Fibroblast of skin of left quadriceps (primary cell): ENCODE measurements around the gene MORN1.
"Not testable (repeated sequence)": the region's sequence is repeated elsewhere in the genome, so short reads cannot be mapped to it uniquely, and the experiment has no call there.

ENCODE experiments used
- DNase-seq, 2 experiments: peaks; one replicate each; pipeline ENCODE4 v3.0.0-alpha.2; 2013; ENCODE audit warnings: low read depth in 2 of 2

MORN1 gene

DNA sequence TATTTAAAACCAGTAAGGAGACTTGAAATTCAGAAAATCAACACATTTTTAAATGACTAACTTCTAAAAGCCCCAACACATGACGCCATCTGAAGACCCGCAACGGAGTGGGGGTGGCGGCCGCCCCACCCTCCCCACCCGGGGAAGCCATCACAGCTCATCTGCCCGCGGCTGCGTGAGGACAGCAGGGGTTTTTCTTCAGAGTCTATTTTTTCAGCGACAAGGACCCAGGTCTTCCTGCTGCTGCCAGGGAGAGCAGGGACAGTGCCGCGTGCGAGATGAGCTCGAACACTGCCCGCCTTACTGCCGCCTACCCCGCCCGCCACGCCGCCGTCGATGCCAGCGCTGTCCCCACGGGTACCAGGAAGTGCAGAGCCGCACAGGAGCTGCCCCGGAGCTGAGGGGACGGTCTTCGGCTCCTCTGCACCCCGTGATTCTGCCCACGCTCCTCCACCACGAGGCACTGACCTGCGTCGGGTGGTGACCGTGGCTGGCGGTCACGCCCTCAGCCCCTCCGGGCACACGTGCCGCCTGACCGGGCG is 84.2 kb downstream of the MORN1 start:
- no peak for DNase-seq

GRCh38 chr1:2306151-2306978 is 85.0 kb downstream of the MORN1 start:
- DNase-seq: no peak

- DNase-seq: no peak
Measured at GRCh38 chr1:2304921-2305681, 86.3 kb downstream of the MORN1 start.

GRCh38 chr1:2304282-2304681 is 87.1 kb downstream of the MORN1 start:
- no peak for DNase-seq

GRCh38 chr1:2303781-2304180 is 87.6 kb downstream of the MORN1 start:
- DNase-seq: no peak

DNA sequence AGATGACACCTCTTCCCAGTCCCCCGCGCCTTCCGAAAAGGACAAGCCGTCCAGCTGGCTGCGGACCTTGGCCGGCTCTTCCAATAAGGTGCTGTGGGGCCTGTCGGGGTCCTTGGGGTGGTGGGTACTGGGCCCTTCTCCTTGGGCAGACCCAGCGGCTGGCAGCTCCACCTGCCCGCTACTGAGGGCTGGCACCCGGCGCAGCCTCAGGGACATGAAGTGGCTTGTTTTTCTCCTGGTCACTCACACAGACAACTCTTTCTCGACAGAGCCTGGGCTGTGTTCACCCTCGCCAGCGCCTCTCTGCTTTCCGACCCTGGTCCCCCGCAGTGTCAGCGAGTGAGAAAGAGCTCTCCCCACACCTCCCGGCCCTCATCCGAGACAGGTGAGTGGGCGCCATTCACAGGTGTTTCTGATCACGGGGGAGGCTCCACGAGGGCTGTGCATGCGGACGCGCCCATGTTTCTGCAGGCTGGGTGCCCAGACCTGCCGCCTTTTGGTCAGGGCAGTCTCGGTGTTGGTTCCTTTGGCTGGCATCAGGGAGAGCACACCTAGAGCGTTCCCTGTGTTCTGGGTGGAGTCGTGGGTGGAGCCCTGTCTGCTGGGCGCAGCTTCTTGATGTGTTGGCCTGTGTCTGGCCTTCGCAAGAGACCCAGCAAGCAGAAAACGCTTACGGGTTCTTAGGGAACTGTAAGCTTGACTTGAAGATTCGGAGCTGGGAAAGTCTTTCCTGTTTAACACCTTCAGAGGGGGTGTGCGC is 88.2 kb downstream of the MORN1 start:
- no peak for DNase-seq

DNA sequence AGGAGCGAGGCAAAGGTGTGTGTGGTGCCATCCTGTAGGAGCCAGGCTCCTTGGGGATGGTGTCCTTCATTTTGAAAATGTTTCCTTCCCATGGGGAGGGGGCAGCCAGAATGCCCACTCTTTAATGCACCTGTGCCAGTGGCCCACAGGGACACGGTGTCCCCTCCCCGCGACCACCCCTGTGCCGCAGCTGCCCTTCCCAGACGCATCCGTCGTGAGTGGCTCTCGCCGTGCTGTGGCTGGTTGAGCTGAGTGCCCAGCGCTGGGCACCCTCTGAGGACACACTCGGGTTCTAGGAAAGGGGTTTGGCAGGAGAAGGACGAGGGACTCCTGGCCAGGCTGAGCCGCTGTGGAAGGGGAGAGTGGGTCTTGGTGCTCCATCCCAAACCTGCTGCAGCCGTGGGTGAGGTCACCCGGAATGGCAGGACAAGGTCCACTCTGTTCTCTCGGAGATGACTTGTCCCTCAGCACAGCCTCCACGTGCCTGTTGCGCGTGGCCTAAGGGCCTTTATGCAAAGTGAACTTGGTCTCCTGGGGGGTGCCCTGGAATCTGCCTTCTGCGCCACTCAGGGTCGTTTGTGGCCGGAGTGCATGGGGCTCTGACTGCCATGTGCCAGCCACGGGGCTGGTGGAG is 88.9 kb downstream of the MORN1 start:
- DNase-seq: no peak

- no peak for DNase-seq
Measured at GRCh38 chr1:2301607-2302291, 89.6 kb downstream of the MORN1 start.

DNA sequence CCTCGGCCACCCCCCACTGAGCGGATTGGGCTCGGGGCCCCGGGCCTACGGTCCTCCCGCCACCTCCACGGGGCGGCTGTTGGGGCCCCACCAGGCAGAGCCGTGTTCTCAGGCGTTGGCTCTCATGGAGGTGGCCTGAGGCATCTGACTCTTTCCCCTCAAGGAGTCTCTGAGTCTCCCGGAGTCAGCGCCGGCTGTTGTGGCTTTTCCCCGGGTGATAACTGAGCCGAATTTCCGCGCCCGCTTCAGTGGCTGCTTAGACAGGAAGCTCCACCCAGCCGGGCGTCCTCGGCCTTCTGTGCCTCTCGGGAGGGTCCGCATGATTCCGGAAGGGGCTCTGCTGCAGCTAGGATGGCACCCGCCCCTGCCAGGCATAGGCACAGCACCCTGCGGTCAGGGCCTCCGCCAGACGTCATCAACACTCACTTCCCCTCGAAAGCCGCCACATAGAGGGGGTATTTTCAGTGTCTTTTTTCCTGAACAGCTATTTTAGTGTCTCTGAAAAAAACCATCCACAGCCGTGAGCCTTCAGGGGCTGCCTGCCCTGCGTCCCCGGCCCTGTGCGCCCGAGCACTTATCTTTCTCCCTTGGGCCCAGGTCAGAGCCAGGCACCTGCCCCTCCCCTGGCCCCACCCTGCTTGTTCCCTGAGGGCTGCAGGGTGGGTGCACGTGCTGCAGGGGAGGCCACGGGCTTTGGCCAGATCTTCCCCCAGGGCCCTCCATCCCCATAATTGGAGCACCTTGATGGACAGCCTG is 90.3 kb downstream of the MORN1 start:
- no peak for DNase-seq

- DNase-seq: no peak
Measured at GRCh38 chr1:2300004-2300771, 91.2 kb downstream of the MORN1 start.

- no peak for DNase-seq
Measured at GRCh38 chr1:2299131-2299627, 92.2 kb downstream of the MORN1 start.

GRCh38 chr1:2298685-2299084 is 92.7 kb downstream of the MORN1 start:
- DNase-seq: no peak

DNA sequence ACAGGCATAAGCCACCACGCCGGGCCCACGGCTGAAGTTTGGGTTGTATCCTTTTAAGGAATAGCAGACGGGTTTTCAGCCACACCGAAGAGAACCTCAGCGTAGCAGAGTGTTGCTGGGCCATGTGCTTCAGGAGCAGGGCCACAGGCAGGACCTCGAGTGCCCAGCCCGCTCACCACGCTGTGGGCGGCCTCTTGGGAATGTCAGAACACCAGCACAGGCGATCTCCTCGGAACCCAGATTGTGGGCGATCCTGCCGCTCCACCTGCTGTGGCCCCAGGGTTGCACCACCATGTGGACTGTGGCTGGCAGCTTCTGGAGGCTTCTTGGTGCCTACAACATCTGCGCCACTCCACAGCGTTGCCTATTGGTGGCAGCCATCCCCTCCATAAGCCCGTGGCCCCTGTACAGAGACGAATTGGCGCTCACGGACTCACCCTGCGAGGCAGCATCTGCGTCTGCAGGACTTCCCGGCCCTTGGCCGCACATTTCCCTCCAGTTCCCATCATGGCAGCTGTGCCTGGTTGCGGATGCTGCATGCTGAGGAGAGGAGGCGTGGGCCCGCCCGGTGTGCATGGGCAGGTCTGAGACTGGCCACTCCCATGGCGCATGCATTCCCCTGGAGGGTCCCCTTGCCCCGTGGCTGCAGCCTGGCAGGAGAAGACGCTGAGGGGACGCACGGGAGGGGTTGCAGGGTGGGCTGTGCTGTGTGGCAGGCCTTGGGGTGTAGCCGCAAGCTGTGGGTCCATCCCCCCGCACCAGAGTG is 93.9 kb downstream of the MORN1 start:
- no peak for DNase-seq

GRCh38 chr1:2296614-2297013 is 94.7 kb downstream of the MORN1 start:
- DNase-seq: no peak

- DNase-seq: not testable (repeated sequence)
Measured at GRCh38 chr1:2296211-2296610, 95.1 kb downstream of the MORN1 start.

GRCh38 chr1:2295526-2295925 is 95.8 kb downstream of the MORN1 start:
- DNase-seq: no peak

DNA sequence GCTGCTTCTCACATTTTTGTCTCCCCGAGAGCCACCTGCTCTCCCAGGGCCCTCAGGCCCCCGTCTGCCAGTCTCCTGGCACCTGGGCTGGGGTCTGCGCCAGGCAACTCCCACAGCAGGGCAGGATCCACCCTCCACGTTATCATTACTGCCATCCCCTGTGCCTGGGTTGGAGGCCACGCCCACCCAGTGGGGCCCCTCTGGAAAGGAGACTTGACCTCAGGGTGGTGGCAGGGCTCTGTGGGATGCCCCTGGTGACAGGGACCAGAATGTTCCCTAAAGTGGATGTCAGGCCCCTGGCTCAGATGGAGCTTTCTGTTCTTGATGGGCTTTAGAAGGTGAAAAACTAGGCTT is 96.7 kb downstream of the MORN1 start:
- no peak for DNase-seq

GRCh38 chr1:2294033-2294724 is 97.2 kb downstream of the MORN1 start:
- DNase-seq: no peak
